BE2C (cell line): ENCODE measurements around the gene WNT2B.

ENCODE experiments used
- DNase-seq: peaks from one replicate; pipeline ENCODE4 v3.0.0-alpha.2; 2020
- H3K27me3 ChIP-seq: fragments of 250-450 bp; sonication (Bioruptor Pico); 2 replicates; pipeline ENCODE4 v1.5.1; 2020; ENCODE audit warnings: mild to moderate bottlenecking
- H3K36me3 ChIP-seq: fragments of 250-450 bp; sonication (Bioruptor Pico); 2 replicates; pipeline ENCODE4 v1.5.1; 2020; ENCODE audit warnings: mild to moderate bottlenecking
- H3K4me1 ChIP-seq: fragments of 250-450 bp; sonication (Bioruptor Pico); 2 replicates; pipeline ENCODE4 v1.5.1; 2020
- H3K4me3 ChIP-seq: 2 replicates; pipeline ENCODE4 v1.5.1; 2011; ENCODE audit warnings: low read depth, low read length
- H3K9me3 ChIP-seq: fragments of 250-450 bp; sonication (Bioruptor Pico); 2 replicates; pipeline ENCODE4 v1.5.1; 2020
- CTCF ChIP-seq: IDR thresholded peaks from 2 replicates; pipeline ENCODE4 v1.5.1; 2012; ENCODE audit warnings: mild to moderate bottlenecking, low read depth, low read length

Gene WNT2B

GRCh38 chr1:112537456-112537855 lies 28.7 kb downstream of the WNT2B start:
- H3K9me3 ChIP-seq = no peaks in the 10 kb centered on the region
- no peaks in the 10 kb centered on the region for H3K4me1 ChIP-seq
- no peak overlapping the region for H3K4me3 ChIP-seq
- DNase-seq = no peak
- H3K36me3 ChIP-seq = peaks cover 27% of the 10 kb centered on the region
- TF ChIP-seq CTCF = no peak
- H3K27me3 ChIP-seq = no peaks in the 10 kb centered on the region

GRCh38 chr1:112538883-112539282 lies 30.1 kb downstream of the WNT2B start:
- Histone ChIP-seq H3K4me1 (no peaks in the 10 kb centered on the region), H3K27me3 (no peaks in the 10 kb centered on the region), H3K9me3 (no peaks in the 10 kb centered on the region), H3K36me3 (peaks cover 27% of the 10 kb centered on the region), H3K4me3 (no peak overlapping the region)
- TF ChIP-seq CTCF = no peak
- no peak for DNase-seq

GRCh38 chr1:112540226-112540794 lies 31.5 kb downstream of the WNT2B start:
- no peaks in the 10 kb centered on the region for H3K9me3 ChIP-seq
- H3K27me3 ChIP-seq = no peaks in the 10 kb centered on the region
- no peak for DNase-seq
- peaks cover 27% of the 10 kb centered on the region for H3K36me3 ChIP-seq
- TF ChIP-seq CTCF = no peak
- H3K4me1 ChIP-seq = no peaks in the 10 kb centered on the region
- H3K4me3 ChIP-seq = no peak overlapping the region

- TF ChIP-seq CTCF = no peak
- Histone ChIP-seq H3K9me3 (no peaks in the 10 kb centered on the region), H3K36me3 (peaks cover 27% of the 10 kb centered on the region), H3K4me1 (no peaks in the 10 kb centered on the region), H3K4me3 (no peak overlapping the region), H3K27me3 (no peaks in the 10 kb centered on the region)
- no peak for DNase-seq
These were observed 32.5 kb downstream of the WNT2B start for GRCh38 chr1:112541299-112541698.

GRCh38 chr1:112542206-112542973 lies 33.6 kb downstream of the WNT2B start:
- peaks cover 27% of the 10 kb centered on the region for H3K36me3 ChIP-seq
- no peak for TF ChIP-seq CTCF
- no peaks in the 10 kb centered on the region for H3K27me3 ChIP-seq
- H3K9me3 ChIP-seq = no peaks in the 10 kb centered on the region
- no peaks in the 10 kb centered on the region for H3K4me1 ChIP-seq
- no peak overlapping the region for H3K4me3 ChIP-seq
- no peak for DNase-seq

- H3K4me3 ChIP-seq = no peak overlapping the region
- no peak for TF ChIP-seq CTCF
- no peak for DNase-seq
These were observed 35.4 kb downstream of the WNT2B start for GRCh38 chr1:112544011-112544688.

More at GRCh38 chr1:112544011-112544688, 35.4 kb downstream of the WNT2B start:
- no peaks in the 10 kb centered on the region for H3K27me3 ChIP-seq
- H3K4me1 ChIP-seq = no peaks in the 10 kb centered on the region
- H3K9me3 ChIP-seq = no peaks in the 10 kb centered on the region
- peaks cover 24% of the 10 kb centered on the region for H3K36me3 ChIP-seq
